GM18526 (cell line): ENCODE measurements around the gene IRX6.

Experiments
- POLR2A ChIP-seq: IDR thresholded peaks from 3 replicates; pipeline ENCODE4 v1.6.1; 2011; ENCODE audit not compliant: insufficient read length; ENCODE audit errors: extremely low read depth

Gene IRX6

GRCh38 chr16:55323637-55324271 is at the start of gene IRX6:
Gene IRX6 (plus strand): TSS chr16:55324203. CDS start chr16:55325092, 889 bp downstream.
- no peak for TF ChIP-seq POLR2A

- no peak for TF ChIP-seq POLR2A
Measured at GRCh38 chr16:55274391-55274790, 49.6 kb upstream of the IRX6 start.

GRCh38 chr16:55275167-55275566 is 48.8 kb upstream of the IRX6 start:
- TF ChIP-seq POLR2A, result no peak

GRCh38 chr16:55275869-55276268 is 48.1 kb upstream of the IRX6 start:
- TF ChIP-seq POLR2A, result no peak

- no peak for TF ChIP-seq POLR2A
Measured at GRCh38 chr16:55277536-55277935, 46.5 kb upstream of the IRX6 start.

GRCh38 chr16:55279598-55279997 is 44.4 kb upstream of the IRX6 start:
- TF ChIP-seq POLR2A, result no peak

GRCh38 chr16:55280587-55280986 is 43.4 kb upstream of the IRX6 start:
- TF ChIP-seq POLR2A, result no peak

GRCh38 chr16:55282441-55282840 is 41.6 kb upstream of the IRX6 start:
- TF ChIP-seq POLR2A, result no peak

GRCh38 chr16:55283812-55284717 is 39.9 kb upstream of the IRX6 start:
- TF ChIP-seq POLR2A, result no peak

GRCh38 chr16:55284718-55285099 is 39.3 kb upstream of the IRX6 start:
- no peak for TF ChIP-seq POLR2A

GRCh38 chr16:55285586-55285985 is 38.4 kb upstream of the IRX6 start:
- no peak for TF ChIP-seq POLR2A

GRCh38 chr16:55289353-55289752 is 34.6 kb upstream of the IRX6 start:
- TF ChIP-seq POLR2A, result no peak

- no peak for TF ChIP-seq POLR2A
Measured at GRCh38 chr16:55291847-55292246, 32.2 kb upstream of the IRX6 start.

- TF ChIP-seq POLR2A, result no peak
Measured at GRCh38 chr16:55292491-55292890, 31.5 kb upstream of the IRX6 start.

- TF ChIP-seq POLR2A, result no peak
Measured at GRCh38 chr16:55294129-55294528, 29.9 kb upstream of the IRX6 start.

- TF ChIP-seq POLR2A, result no peak
Measured at GRCh38 chr16:55294931-55295342, 29.1 kb upstream of the IRX6 start.
